ENCODE data around the gene PPARG.

DNA sequence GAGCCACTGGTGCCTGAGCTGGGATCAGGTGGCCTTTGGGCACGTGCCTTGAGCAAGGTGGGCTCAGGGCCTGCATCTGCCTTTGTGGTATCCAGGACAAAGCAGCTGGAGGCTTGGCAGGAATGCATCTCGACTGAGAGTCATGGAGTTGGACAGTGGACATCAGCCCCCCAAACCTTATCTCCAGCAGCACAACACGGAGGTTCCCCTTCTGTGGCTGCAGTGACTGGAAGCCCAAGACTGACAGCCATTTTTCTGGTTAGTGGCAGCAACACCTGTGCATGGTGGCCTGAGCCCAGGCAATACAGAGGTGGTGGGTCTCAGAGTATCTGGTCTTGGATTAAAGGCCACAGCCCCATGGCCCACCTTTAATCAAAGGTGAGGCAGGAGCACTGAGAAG is 167.6 kb downstream of the PPARG start:
- TF ChIP-seq SP1 (IDR thresholded peaks at IDR 0.05) (no peak), FOXK2 (IDR thresholded peaks at IDR 0.05) (no peak), ZNF384 (IDR thresholded peaks at IDR 0.05) (no peak), FOXM1 (IDR thresholded peaks at IDR 0.05; ENCODE audit: borderline replicate concordance) (no peak), HDGF (IDR thresholded peaks at IDR 0.05; ENCODE audit: borderline replicate concordance) (no peak), SUZ12 (IDR thresholded peaks at IDR 0.05) (no peak), LEF1 (IDR thresholded peaks at IDR 0.05; ENCODE audit: borderline replicate concordance) (no peak), BHLHE40 (IDR thresholded peaks at IDR 0.05; ENCODE audit: borderline replicate concordance) (no peak), FOXA1 (IDR thresholded peaks at IDR 0.05) (no peak), TARDBP (IDR thresholded peaks at IDR 0.05) (no peak), CTBP1 (IDR thresholded peaks at IDR 0.05; ENCODE audit: borderline replicate concordance) (no peak), ARNT (IDR thresholded peaks at IDR 0.05) (no peak), L3MBTL2 (conservative IDR thresholded peaks at IDR 0.05) (no peak)
- TF ChIP-seq, protein P1, sequence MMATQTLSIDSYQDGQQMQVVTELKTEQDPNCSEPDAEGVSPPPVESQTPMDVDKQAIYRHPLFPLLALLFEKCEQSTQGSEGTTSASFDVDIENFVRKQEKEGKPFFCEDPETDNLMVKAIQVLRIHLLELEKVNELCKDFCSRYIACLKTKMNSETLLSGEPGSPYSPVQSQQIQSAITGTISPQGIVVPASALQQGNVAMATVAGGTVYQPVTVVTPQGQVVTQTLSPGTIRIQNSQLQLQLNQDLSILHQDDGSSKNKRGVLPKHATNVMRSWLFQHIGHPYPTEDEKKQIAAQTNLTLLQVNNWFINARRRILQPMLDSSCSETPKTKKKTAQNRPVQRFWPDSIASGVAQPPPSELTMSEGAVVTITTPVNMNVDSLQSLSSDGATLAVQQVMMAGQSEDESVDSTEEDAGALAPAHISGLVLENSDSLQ (IDR thresholded peaks at IDR 0.05) = no peak

Measured in HEK293T (cell line).